NB4 (cell line): Measurements from ENCODE around the gene PLGLB1.
"Not testable (repeated sequence)": the region's sequence is repeated elsewhere in the genome, so short reads cannot be mapped to it uniquely, and the experiment has no call there.

Source experiments
- MYC ChIP-seq: IDR thresholded peaks from 2 replicates; pipeline ENCODE4 v1.6.1; 2011; ENCODE audit warnings: low read depth, low read length
- POLR2A ChIP-seq: IDR thresholded peaks from 2 replicates; pipeline ENCODE4 v1.6.1; 2011; ENCODE audit warnings: mild to moderate bottlenecking; ENCODE audit not compliant: insufficient read length; ENCODE audit errors: extremely low read depth
- TF ChIP-seq, protein P1 (sequence below): IDR thresholded peaks from one replicate; pipeline ENCODE4 v1.5.1; 2012; ENCODE audit warnings: low read depth, low read length

DNA sequence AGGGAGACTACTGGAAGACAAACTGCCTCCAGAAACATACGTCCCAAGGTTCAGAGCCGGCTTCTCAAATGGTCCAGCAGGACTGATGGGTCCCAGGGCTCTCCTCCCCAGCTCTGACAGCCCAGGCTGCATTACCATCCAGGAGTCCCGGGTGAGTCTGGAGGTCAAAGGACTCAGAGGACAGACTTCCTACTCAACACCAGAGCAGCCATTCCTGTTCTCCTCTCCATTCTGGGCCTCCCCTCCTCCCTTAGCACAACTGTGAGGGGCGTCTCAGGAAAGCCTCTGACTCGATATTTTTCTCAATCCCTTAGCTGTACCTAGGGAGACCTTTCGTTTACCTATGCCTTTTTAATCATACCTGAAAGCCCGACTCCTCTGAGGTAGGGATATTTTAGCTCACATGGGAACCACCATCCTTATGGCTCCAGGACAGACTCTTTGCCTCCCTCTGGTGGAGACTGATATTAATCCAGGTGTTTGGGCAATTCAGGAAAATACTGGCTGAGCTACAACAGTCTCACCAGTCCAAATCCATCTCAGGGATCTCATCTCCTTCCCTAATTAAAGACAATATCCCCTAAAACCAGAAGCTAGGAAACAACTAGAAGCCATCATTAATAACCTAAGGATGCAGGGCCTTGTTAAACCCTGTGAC is 19.8 kb upstream of the PLGLB1 start:
- TF ChIP-seq, protein P1, sequence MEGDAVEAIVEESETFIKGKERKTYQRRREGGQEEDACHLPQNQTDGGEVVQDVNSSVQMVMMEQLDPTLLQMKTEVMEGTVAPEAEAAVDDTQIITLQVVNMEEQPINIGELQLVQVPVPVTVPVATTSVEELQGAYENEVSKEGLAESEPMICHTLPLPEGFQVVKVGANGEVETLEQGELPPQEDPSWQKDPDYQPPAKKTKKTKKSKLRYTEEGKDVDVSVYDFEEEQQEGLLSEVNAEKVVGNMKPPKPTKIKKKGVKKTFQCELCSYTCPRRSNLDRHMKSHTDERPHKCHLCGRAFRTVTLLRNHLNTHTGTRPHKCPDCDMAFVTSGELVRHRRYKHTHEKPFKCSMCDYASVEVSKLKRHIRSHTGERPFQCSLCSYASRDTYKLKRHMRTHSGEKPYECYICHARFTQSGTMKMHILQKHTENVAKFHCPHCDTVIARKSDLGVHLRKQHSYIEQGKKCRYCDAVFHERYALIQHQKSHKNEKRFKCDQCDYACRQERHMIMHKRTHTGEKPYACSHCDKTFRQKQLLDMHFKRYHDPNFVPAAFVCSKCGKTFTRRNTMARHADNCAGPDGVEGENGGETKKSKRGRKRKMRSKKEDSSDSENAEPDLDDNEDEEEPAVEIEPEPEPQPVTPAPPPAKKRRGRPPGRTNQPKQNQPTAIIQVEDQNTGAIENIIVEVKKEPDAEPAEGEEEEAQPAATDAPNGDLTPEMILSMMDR: peak; percentile 17
- TF ChIP-seq POLR2A, MYC: not testable (repeated sequence)
